Left renal cortex interstitium (tissue), 4 donors: ENCODE results near the gene ZNF337. TPM values are rescaled to one million over a fixed set of nuclear protein-coding genes. Genes with fewer than 3 reads are reported as not detected.
A peak's percentile ranks its signal among the peaks of the same experiment; 100 is the strongest.
"Not testable (repeated sequence)": the region's sequence is repeated elsewhere in the genome, so short reads cannot be mapped to it uniquely, and the experiment has no call there.

Experiments used
- DNase-seq, 4 donors: peaks; one replicate each; pipeline ENCODE4 v3.0.0-alpha.2; 2013; ENCODE audit warnings: low read depth in 4 of 4, low spot score in 2 of 4, missing footprints in 1 of 4
- polyA plus RNA-seq, 4 donors: library from polyadenylated mRNA; unstranded; fragments of 120-200 nt; gene quantifications; one replicate each; pipeline ENCODE4 v1.2.1, GENCODE V29; 2013; ENCODE audit not compliant: insufficient read length in 4 of 4

ZNF337 gene
- polyA plus RNA-seq, 4 donors: 21.3 to 39.8 (median 28.1) TPM

DNA sequence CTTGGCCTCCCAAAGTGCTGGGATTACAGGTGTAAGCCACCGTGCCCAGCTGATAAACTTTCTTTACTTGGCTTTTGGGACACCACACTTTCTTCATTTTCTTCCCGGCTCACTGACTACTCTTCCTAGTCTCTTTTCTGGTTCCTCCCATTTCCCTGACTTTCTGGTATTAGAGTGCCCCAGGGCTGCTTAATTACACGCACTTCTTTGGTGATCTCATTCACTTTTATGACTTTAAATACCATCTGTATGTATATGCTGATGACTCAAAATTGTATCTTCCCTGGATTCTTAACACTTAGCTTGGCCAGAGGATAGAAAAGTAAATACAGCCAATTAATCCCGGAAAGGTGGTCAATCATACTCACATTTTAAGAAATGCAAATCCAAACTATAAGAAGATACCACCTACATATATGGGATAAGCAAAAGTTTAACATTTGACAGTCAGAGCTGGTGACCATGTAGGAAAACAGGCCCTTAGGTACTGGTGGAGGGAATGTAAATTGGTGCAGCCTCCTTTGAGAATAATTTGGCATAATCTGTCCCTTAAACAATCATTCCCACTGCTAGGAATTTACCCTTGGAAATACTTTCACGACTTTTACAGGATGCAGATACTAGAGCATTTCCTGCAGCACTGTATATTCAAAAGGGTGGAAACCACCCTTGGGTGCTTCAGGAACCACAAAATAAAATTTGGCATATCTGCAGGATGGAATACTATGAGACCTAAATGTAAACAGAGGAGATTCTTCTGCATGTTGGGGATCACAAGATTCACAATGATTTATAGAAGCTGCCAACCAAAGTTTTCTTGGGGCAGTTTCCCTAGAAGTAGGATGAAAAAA is 63.5 kb downstream of the ZNF337 start:
- no peak for DNase-seq

DNA sequence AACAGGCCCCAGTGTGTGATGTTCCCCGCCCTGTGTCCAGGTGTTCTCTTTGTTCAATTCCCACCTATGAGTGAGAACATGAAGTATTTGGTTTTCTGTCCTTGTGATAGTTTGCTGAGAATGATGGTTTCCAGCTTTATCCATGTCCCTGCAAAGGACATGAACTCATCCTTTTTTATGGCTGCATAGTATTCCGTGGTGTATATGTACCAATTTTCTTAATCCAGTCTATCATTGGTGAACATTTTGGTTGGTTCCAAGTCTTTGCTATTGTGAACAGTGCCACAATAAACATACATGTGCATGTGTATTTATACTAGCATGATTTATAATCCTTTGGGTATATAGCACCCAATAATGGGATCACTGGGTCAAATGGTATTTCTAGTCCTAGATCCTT is 66.0 kb downstream of the ZNF337 start:
- DNase-seq: not testable (repeated sequence)

DNA sequence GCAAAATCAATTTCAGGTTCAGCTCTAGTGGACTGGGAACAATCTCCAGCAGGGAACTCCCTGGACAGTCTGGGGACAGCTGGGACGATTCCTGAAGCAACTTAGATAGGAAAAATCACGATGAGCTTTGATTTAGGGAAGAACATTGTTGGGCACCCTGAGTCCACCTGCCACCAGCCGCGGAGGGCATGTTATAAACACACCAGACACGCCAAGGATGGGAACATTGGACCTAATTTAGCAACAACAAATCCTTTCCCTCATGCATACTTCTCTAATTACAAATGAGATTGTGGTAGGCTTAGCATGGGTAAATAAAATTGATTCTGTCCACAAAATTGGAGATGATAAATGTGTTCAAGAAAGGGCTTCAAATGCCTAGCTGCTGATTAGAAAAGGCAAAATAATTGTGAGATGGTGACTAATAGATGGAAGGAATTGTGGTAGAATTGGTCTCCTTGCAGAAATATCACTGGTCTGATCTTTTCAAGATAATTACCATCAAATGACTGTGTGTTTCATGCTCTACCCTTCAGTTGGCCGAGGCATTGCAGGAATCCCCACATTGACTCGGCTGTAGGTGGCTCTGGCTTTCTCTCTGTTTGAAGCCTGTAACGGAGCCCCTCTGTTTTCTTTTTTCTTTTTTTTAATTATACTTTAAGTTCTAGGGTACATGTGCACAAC is 66.7 kb downstream of the ZNF337 start:
- DNase-seq: no peak

DNA sequence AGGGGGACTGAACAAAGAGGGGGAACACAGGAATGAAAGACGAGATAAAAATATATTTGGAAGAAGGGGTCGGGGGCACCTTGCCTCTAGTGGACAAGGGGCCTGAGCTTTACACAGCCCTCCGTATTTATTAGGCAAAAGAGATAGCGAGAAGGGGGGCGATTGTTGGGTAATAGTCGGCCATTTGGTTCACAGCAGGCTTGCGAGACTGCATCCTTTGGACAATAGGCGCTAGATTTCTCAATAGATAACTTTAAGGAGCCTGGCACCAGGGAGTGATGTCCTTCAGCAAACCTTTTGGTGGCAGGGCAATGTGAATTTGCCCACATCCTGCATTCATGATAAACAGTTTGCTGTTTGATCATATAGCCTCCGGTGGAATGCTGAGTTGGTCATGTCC is 69.9 kb downstream of the ZNF337 start:
- no peak for DNase-seq

DNA sequence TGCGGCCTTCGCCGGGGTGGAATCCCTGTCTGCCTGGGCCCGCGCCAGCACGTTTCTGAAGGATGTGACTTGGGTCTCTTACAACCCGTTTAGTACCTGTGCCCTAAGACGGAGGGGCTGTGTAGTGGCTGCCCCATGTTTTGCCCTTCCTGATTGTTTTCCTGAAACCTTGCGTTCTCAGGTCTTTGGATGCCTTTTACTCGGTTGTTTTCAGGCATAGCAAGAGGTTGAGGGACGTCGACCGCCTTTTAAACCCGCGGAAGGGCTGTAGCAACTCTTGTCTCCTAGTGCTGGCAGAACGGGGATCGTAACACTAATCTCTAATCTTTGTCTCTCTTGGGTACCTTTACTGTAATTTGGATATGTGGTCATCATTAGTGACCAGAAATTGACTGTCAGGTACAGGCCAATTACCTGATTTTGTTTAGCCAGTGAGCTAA is 72.1 kb downstream of the ZNF337 start:
- DNase-seq: peak in 2 of 4 donors; percentile 15 to 19

Other genes with a start within 250 kb of the ZNF337 start
- 10 to 100 TPM; 32.4 to 65.0 (median 45.4) TPM for gene NINL, start 111.3 kb downstream of the ZNF337 start, polyA plus RNA-seq
- 1 to 10 TPM; 5.5 to 5.9 (median 5.8) TPM for gene NANP, start 72.8 kb downstream of the ZNF337 start, polyA plus RNA-seq